ENCODE results near the gene PDE9A.

DNA sequence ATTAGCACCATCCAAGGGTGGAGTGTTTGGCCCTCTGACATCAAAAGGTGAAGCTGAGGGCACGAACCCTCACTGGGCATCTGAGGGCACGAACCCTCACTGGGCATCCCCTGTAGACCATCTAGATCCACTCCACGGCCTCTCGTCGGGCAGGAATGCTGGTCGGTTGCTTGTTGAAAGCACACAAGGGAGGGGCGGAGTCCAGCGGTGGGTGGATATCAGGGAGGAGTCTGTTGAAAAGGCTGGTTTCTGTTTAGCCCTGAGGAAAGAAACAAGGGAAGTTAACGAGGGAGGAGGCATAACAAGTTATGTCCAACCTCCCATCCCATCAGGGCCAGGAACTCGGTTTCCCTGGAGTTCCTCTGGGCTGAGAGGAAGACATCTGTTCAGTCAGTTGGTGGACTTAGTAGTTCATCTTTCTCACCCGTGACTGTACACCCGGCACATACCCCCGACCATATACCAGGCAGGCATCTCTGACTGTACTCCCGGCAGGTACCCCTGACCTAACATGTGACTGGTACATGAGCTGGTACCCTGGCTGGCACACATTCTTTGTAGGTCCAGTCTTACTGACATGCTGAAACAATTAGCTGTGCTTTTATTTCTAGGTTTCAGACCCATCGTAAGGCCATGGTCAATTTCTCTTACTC is 32.1 kb upstream of the PDE9A start:
- TF ChIP-seq, protein P1, sequence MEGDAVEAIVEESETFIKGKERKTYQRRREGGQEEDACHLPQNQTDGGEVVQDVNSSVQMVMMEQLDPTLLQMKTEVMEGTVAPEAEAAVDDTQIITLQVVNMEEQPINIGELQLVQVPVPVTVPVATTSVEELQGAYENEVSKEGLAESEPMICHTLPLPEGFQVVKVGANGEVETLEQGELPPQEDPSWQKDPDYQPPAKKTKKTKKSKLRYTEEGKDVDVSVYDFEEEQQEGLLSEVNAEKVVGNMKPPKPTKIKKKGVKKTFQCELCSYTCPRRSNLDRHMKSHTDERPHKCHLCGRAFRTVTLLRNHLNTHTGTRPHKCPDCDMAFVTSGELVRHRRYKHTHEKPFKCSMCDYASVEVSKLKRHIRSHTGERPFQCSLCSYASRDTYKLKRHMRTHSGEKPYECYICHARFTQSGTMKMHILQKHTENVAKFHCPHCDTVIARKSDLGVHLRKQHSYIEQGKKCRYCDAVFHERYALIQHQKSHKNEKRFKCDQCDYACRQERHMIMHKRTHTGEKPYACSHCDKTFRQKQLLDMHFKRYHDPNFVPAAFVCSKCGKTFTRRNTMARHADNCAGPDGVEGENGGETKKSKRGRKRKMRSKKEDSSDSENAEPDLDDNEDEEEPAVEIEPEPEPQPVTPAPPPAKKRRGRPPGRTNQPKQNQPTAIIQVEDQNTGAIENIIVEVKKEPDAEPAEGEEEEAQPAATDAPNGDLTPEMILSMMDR (conservative IDR thresholded peaks at IDR 0.05) = no peak
- no peak for TF ChIP-seq EZH2 (IDR thresholded peaks at IDR 0.05; ENCODE audit: low read depth)
